SK-N-SH (cell line): ENCODE data around the gene C6orf136. TPM values are rescaled to one million over a fixed set of nuclear protein-coding genes. Genes with fewer than 3 reads are reported as not detected.

Experiments
- CTCF ChIA-PET: fragments of 300-600, 350-600 bp; formaldehyde crosslinking; extraction: SDS; loops from one replicate; lab custom pipeline; 2021; lab: Yijun Ruan, JAX
- POLR2A ChIA-PET: fragments of 350-600 bp; sonication (Branson Sonifier 250); formaldehyde crosslinking; extraction: SDS; loops from one replicate; lab custom pipeline; 2020; ENCODE audit warnings: antibody characterized with exemption, inconsistent platforms; lab: Yijun Ruan, JAX
- DNase-seq: peaks from one replicate; pipeline ENCODE4 v3.0.0; 2012
- H2AFZ ChIP-seq: fragments of 200-600 bp; sonication (generic); 2 replicates; pipeline ENCODE4 v1.8.1; 2016; ENCODE audit warnings: antibody characterized with exemption, mild to moderate bottlenecking, low read depth
- H3F3A ChIP-seq: fragments of 200-600 bp; sonication (generic); replicated peaks from 2 replicates; pipeline ENCODE3; 2016; ENCODE audit warnings: antibody characterized with exemption, mild to moderate bottlenecking; ENCODE audit not compliant: insufficient read depth
- H3K27ac ChIP-seq, 2 experiments: fragments of 200-500 bp in 1 of 2; fragments of 200-600 bp in 1 of 2; sonication (Bioruptor generic) in 1 of 2; sonication (generic), shearing (Covaris generic) in 1 of 2; 2 replicates each; pipeline versions ENCODE4 v1.5.1 to v1.6.1; 2014 to 2016; ENCODE audit warnings: low read depth in 2 of 2, inconsistent platforms in 1 of 2, low read length in 1 of 2, mild to moderate bottlenecking in 1 of 2, mixed read lengths in 1 of 2
- H3K27me3 ChIP-seq: fragments of 200-600 bp; sonication (generic), shearing (Covaris generic); 2 replicates; pipeline ENCODE4 v1.6.1; 2016; ENCODE audit warnings: mixed run types; ENCODE audit not compliant: insufficient read depth
- H3K36me3 ChIP-seq, 2 experiments: fragments of 200-500 bp in 1 of 2; fragments of 200-600 bp in 1 of 2; sonication (Bioruptor generic) in 1 of 2; sonication (generic) in 1 of 2; replicated peaks in 1 of 2; 2 replicates each; pipeline versions ENCODE3 to v1.5.1; 2014 to 2016; ENCODE audit warnings: low read length in 1 of 2, mild to moderate bottlenecking in 1 of 2; ENCODE audit not compliant: insufficient read depth in 2 of 2, control insufficient read depth in 1 of 2
- H3K4me1 ChIP-seq, 2 experiments: fragments of 200-500 bp in 1 of 2; fragments of 200-600 bp in 1 of 2; sonication (Bioruptor generic) in 1 of 2; sonication (generic), shearing (Covaris generic) in 1 of 2; 2 replicates each; pipeline versions ENCODE4 v1.5.1 to v1.6.1; 2014 to 2016; ENCODE audit warnings: low read depth in 1 of 2, low read length in 1 of 2, mixed run types in 1 of 2; ENCODE audit not compliant: insufficient read depth in 2 of 2, control insufficient read depth in 1 of 2
- H3K4me2 ChIP-seq: fragments of 200-600 bp; sonication (generic), shearing (Covaris generic); 2 replicates; pipeline ENCODE4 v1.6.1; 2017; ENCODE audit warnings: mixed run types
- H3K4me3 ChIP-seq, 2 experiments: fragments of 200-500 bp in 1 of 2; fragments of 200-600 bp in 1 of 2; sonication (Bioruptor generic) in 1 of 2; sonication (generic), shearing (Covaris generic) in 1 of 2; 2 replicates each; pipeline versions ENCODE4 v1.5.1 to v1.8.1; 2014 to 2016; ENCODE audit warnings: low read depth in 2 of 2, inconsistent platforms in 1 of 2, low read length in 1 of 2, mild to moderate bottlenecking in 1 of 2, mixed read lengths in 1 of 2, moderate library complexity in 1 of 2
- H3K79me2 ChIP-seq: fragments of 200-600 bp; sonication (generic); 2 replicates; pipeline ENCODE4 v1.8.1; 2017; ENCODE audit warnings: mild to moderate bottlenecking; ENCODE audit not compliant: insufficient read depth
- H3K9ac ChIP-seq: fragments of 200-600 bp; sonication (generic); 2 replicates; pipeline ENCODE4 v1.6.1; 2017; ENCODE audit warnings: mixed run types
- H3K9me2 ChIP-seq: fragments of 200-600 bp; sonication (generic); 2 replicates; pipeline ENCODE4 v1.6.1; 2017; ENCODE audit warnings: mixed run types
- H3K9me3 ChIP-seq: fragments of 200-600 bp; sonication (generic); 2 replicates; pipeline ENCODE4 v1.6.1; 2017; ENCODE audit warnings: mixed run types, mild to moderate bottlenecking, moderate library complexity
- H4K20me1 ChIP-seq: fragments of 200-600 bp; sonication (generic); 2 replicates; pipeline ENCODE4 v1.6.1; 2017; ENCODE audit warnings: mild to moderate bottlenecking, mixed run types; ENCODE audit not compliant: insufficient read depth
- CHD2 ChIP-seq: fragments of 150-350 bp; IDR thresholded peaks from 2 replicates; pipeline ENCODE4 v1.6.1; 2018; ENCODE audit warnings: low read length; ENCODE audit not compliant: partially characterized antibody
- ELF1 ChIP-seq: IDR thresholded peaks from 2 replicates; pipeline ENCODE4 v1.4.0; 2012
- EP300 ChIP-seq, 2 experiments: IDR thresholded peaks; 2 replicates each; pipeline versions ENCODE4 v1.4.0 to v1.6.1; 2012; ENCODE audit warnings: borderline replicate concordance in 1 of 2, low read depth in 1 of 2, low read length in 1 of 2
- FOXJ3 ChIP-seq: sonication (generic); formaldehyde crosslinking; IDR thresholded peaks from 2 replicates; pipeline ENCODE4 v1.5.1; 2020; ENCODE audit warnings: mild to moderate bottlenecking, missing genetic modification reagents
- FOXM1 ChIP-seq: IDR thresholded peaks from 2 replicates; pipeline ENCODE4 v1.4.0; 2012; ENCODE audit warnings: low read depth, mild to moderate bottlenecking
- JUND ChIP-seq: IDR thresholded peaks from 2 replicates; pipeline ENCODE4 v1.4.0; 2012
- MXI1 ChIP-seq: IDR thresholded peaks from 2 replicates; pipeline ENCODE4 v1.6.1; 2012; ENCODE audit warnings: mild to moderate bottlenecking, low read depth, low read length, improper control_type of control experiment
- NFIC ChIP-seq: IDR thresholded peaks from 2 replicates; pipeline ENCODE4 v1.4.0; 2012; ENCODE audit warnings: borderline replicate concordance
- NRF1 ChIP-seq: IDR thresholded peaks from 2 replicates; pipeline ENCODE4 v1.6.1; 2012; ENCODE audit warnings: low read depth, mild to moderate bottlenecking, low read length
- PBX3 ChIP-seq: IDR thresholded peaks from 2 replicates; pipeline ENCODE4; 2012
- POLR2AphosphoS5 ChIP-seq: IDR thresholded peaks from 2 replicates; pipeline ENCODE4 v1.6.1; 2012; ENCODE audit warnings: low read depth, low read length
- RAD21 ChIP-seq: IDR thresholded peaks from 2 replicates; pipeline ENCODE4 v1.6.1; 2012; ENCODE audit warnings: mild to moderate bottlenecking, low read length
- REST ChIP-seq: IDR thresholded peaks from 2 replicates; pipeline ENCODE4 v1.6.1; 2012; ENCODE audit warnings: mild to moderate bottlenecking, low read depth, low read length, moderate library complexity
- RFX5 ChIP-seq: IDR thresholded peaks from 2 replicates; pipeline ENCODE4 v1.6.1; 2012; ENCODE audit warnings: mild to moderate bottlenecking, improper control_type of control experiment, low read length
- RXRA ChIP-seq: IDR thresholded peaks from 2 replicates; pipeline ENCODE4 v1.4.0; 2012; ENCODE audit warnings: low read depth, mild to moderate bottlenecking, borderline replicate concordance
- SIN3A ChIP-seq: IDR thresholded peaks from 2 replicates; pipeline ENCODE4 v1.6.1; 2012; ENCODE audit warnings: low read depth, mild to moderate bottlenecking, low read length, moderate library complexity, borderline replicate concordance
- SMC3 ChIP-seq: IDR thresholded peaks from 2 replicates; pipeline ENCODE4 v1.6.1; 2012; ENCODE audit warnings: low read depth, low read length, improper control_type of control experiment
- TAF1 ChIP-seq: IDR thresholded peaks from 2 replicates; pipeline ENCODE4 v1.6.1; 2012; ENCODE audit warnings: low read depth, mild to moderate bottlenecking, low read length, moderate library complexity, borderline replicate concordance
- TCF12 ChIP-seq: IDR thresholded peaks from 2 replicates; pipeline ENCODE4 v1.4.0; 2012
- TEAD4 ChIP-seq: IDR thresholded peaks from 2 replicates; pipeline ENCODE4 v1.4.0; 2012; ENCODE audit warnings: mild to moderate bottlenecking, borderline replicate concordance; ENCODE audit not compliant: insufficient read depth
- USF1 ChIP-seq: IDR thresholded peaks from 2 replicates; pipeline ENCODE4 v1.4.0; 2012; ENCODE audit warnings: low read depth, borderline replicate concordance
- USF2 ChIP-seq: fragments of 150-350 bp; IDR thresholded peaks from 2 replicates; pipeline ENCODE4 v1.6.1; 2017; ENCODE audit warnings: antibody characterized with exemption, low read length, low read depth, borderline replicate concordance
- YY1 ChIP-seq: IDR thresholded peaks from 2 replicates; pipeline ENCODE4 v1.4.0; 2012; ENCODE audit warnings: low read depth, mild to moderate bottlenecking
- WGBS: methylation state at CpG from one replicate; pipeline ENCODE4 v1.1.6; 2017; ENCODE audit warnings: low lambda C conversion rate; 5-methylcytosine and 5-hydroxymethylcytosine counted together
- polyA plus RNA-seq, 3 experiments: library from polyadenylated mRNA; depleted of rRNA; stranded (reverse); fragments of >200 nt; gene quantifications; 2 replicates each; pipeline ENCODE4 v1.2.3, GENCODE V29; 2012
- TF ChIP-seq, protein P1 (sequence below): IDR thresholded peaks from 2 replicates; pipeline ENCODE4 v1.4.0; 2012; ENCODE audit warnings: low read depth
- TF ChIP-seq, protein P2 (sequence below): fragments of 150-350 bp; IDR thresholded peaks from 2 replicates; pipeline ENCODE4 v1.6.1; 2016; ENCODE audit warnings: mild to moderate bottlenecking, low read depth, low read length

The C6orf136 gene
- polyA plus RNA-seq, 1 of the 3 experiments (the other 2 are of a cell fraction), result 14.3 TPM

GRCh38 chr6:30614843-30615218, 32.1 kb upstream of the C6orf136 start (continued):
- TF ChIP-seq MXI1 (peak; percentile 77), JUND (peak; percentile 32), SIN3A (0 out of 2 replicates have a peak, but pooled peaks have one; percentile 6), FOXM1 (no peak), RAD21 (no peak), FOXJ3 (CRISPR knock-in tag) (0 out of 2 replicates have a peak, but pooled peaks have one; percentile 27), NFIC (no peak), TCF12 (no peak), RXRA (no peak), NRF1 (0 out of 2 replicates have a peak, but pooled peaks have one; percentile 13), ELF1 (no peak), TEAD4 (no peak), SMC3 (no peak), USF1 (no peak), POLR2AphosphoS5 (peak; percentile 13), USF2 (no peak), CHD2 (no peak)
- TF ChIP-seq, protein P1, sequence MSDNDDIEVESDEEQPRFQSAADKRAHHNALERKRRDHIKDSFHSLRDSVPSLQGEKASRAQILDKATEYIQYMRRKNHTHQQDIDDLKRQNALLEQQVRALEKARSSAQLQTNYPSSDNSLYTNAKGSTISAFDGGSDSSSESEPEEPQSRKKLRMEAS, result no peak
- TF ChIP-seq, protein P2, sequence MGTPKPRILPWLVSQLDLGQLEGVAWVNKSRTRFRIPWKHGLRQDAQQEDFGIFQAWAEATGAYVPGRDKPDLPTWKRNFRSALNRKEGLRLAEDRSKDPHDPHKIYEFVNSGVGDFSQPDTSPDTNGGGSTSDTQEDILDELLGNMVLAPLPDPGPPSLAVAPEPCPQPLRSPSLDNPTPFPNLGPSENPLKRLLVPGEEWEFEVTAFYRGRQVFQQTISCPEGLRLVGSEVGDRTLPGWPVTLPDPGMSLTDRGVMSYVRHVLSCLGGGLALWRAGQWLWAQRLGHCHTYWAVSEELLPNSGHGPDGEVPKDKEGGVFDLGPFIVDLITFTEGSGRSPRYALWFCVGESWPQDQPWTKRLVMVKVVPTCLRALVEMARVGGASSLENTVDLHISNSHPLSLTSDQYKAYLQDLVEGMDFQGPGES, result no peak

- no peak for DNase-seq
- Histone ChIP-seq H3K4me2 (peak overlapping the region; percentile 85), H4K20me1 (peaks cover 16% of the 10 kb centered on the region), H3K9me2 (no peaks in the 10 kb centered on the region), H3K4me1 (peaks cover 23 to 32% of the 10 kb centered on the region in 2 experiments), H3K9me3 (no peaks in the 10 kb centered on the region), H3K27ac (peak overlapping the region; percentile 96 to 98), H3K27me3 (no peaks in the 10 kb centered on the region), H3K9ac (peak overlapping the region; percentile 99), H3K4me3 (peak overlapping the region; percentile 78 to 94), H3F3A (peaks cover 48% of the 10 kb centered on the region), H3K79me2 (peaks cover 76% of the 10 kb centered on the region), H2AFZ (no peak overlapping the region), H3K36me3 (peaks cover 28 to 41% of the 10 kb centered on the region in 2 experiments)
- 2% methylated on average over 10 of the region's 10 CpGs for WGBS
- ChIA-PET CTCF (interaction anchor here (0.6 to 3.8 kb wide), 5 partner anchors 10 to 108 kb away, joined by 3 to 33 read pairs (median 7); no protein-coding TSS in a partner anchor), POLR2A (interaction anchor here (0.5 to 4.7 kb wide), 24 partner anchors 9 to 926 kb away, joined by 3 to 32 read pairs (median 4); partner anchors contain the start of genes ABCF1, ATAT1, C6orf136 and DDX39B)
- TF ChIP-seq REST (no peak), TAF1 (0 out of 2 replicates have a peak, but pooled peaks have one; percentile 22), YY1 (no peak; the same call in none of the 2 replicates), RFX5 (no peak), POLR2AphosphoS5 (peak; percentile 93), CHD2 (peak; percentile 8), EP300 (IDR thresholded peaks at IDR 0.05; ENCODE audit: borderline replicate concordance in 1 of 2, low read depth in 1 of 2, low read length in 1 of 2) (no peak), FOXM1 (0 out of 2 replicates have a peak, but pooled peaks have one; percentile 41), PBX3 (no peak)
These were observed 31.5 kb upstream of the C6orf136 start for GRCh38 chr6:30615219-30615957.
